Cardiac fibroblast (primary cell): ENCODE measurements around the gene TAF1C.

Experiments used
- DNase-seq, 2 donors: peaks; one replicate each; pipeline versions ENCODE4 v3.0.0 to v3.0.0-alpha.2; 2010; ENCODE audit warnings: low read depth in 2 of 2
- H3K4me3 ChIP-seq, 2 donors: replicated peaks in 1 of 2; 1 replicate in 1 of 2; 2 replicates in 1 of 2; pipeline ENCODE4 v1.5.1; 2011; ENCODE audit warnings: low read depth in 2 of 2, low read length in 2 of 2, mild to moderate bottlenecking in 2 of 2, moderate library complexity in 1 of 2
- CTCF ChIP-seq: IDR thresholded peaks from one replicate; pipeline ENCODE4 v1.5.1; 2011; ENCODE audit warnings: low read depth, mild to moderate bottlenecking, low read length, inconsistent platforms

The TAF1C gene

GRCh38 chr16:84194470-84195200 is 7.8 kb upstream of the TAF1C start:
- no peak for TF ChIP-seq CTCF
- H3K4me3 ChIP-seq = no peak overlapping the region
- DNase-seq = no peak

GRCh38 chr16:84194018-84194417 is 7.2 kb upstream of the TAF1C start:
- TF ChIP-seq CTCF = no peak
- no peak for DNase-seq
- H3K4me3 ChIP-seq = no peak overlapping the region

GRCh38 chr16:84193480-84193879 is 6.6 kb upstream of the TAF1C start:
- TF ChIP-seq CTCF = no peak
- no peak overlapping the region for H3K4me3 ChIP-seq
- DNase-seq = no peak

- H3K4me3 ChIP-seq = no peak overlapping the region
- TF ChIP-seq CTCF = no peak
- no peak for DNase-seq
Measured at GRCh38 chr16:84191466-84191865, 4.6 kb upstream of the TAF1C start.

- TF ChIP-seq CTCF = no peak
- no peak within 1 kb of the TSS for H3K4me3 ChIP-seq
- DNase-seq = peak in 1 of 2 donors; percentile 15
Measured at GRCh38 chr16:84190731-84191388, 4.0 kb upstream of the TAF1C start, which contains the start of gene ADAD2. Gene ADAD2 (plus strand): TSS chr16:84191157. CDS start chr16:84191231, 74 bp downstream.

GRCh38 chr16:84184775-84185174 is 2.1 kb downstream of the TAF1C start:
- no peak for DNase-seq
- TF ChIP-seq CTCF = no peak
- no peak overlapping the region for H3K4me3 ChIP-seq
